Astrocyte of the cerebellum (primary cell): Measurements from ENCODE around the gene DSP.

Experiments used
- DNase-seq: peaks from one replicate; pipeline ENCODE4 v3.0.0-alpha.2; 2011; ENCODE audit warnings: low read depth
- H3K4me3 ChIP-seq: 2 replicates; pipeline ENCODE4 v1.5.1; 2011; ENCODE audit warnings: mild to moderate bottlenecking, low read depth, low read length, moderate library complexity
- in situ Hi-C: cut with HindIII; loops from 2 replicates; pipeline ENCODE4 v1.10.0; 2017; ENCODE audit warnings: low sequenced_read_pairs
- TF ChIP-seq, protein P1 (sequence below): IDR thresholded peaks from 2 replicates; pipeline ENCODE4 v1.5.1; 2012; ENCODE audit warnings: low read length, low read depth, moderate library complexity, mild to moderate bottlenecking; ENCODE audit errors: missing control alignments

The DSP gene

GRCh38 chr6:7532232-7532631 lies 9.2 kb upstream of the DSP start:
- TF ChIP-seq, protein P1, sequence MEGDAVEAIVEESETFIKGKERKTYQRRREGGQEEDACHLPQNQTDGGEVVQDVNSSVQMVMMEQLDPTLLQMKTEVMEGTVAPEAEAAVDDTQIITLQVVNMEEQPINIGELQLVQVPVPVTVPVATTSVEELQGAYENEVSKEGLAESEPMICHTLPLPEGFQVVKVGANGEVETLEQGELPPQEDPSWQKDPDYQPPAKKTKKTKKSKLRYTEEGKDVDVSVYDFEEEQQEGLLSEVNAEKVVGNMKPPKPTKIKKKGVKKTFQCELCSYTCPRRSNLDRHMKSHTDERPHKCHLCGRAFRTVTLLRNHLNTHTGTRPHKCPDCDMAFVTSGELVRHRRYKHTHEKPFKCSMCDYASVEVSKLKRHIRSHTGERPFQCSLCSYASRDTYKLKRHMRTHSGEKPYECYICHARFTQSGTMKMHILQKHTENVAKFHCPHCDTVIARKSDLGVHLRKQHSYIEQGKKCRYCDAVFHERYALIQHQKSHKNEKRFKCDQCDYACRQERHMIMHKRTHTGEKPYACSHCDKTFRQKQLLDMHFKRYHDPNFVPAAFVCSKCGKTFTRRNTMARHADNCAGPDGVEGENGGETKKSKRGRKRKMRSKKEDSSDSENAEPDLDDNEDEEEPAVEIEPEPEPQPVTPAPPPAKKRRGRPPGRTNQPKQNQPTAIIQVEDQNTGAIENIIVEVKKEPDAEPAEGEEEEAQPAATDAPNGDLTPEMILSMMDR, result no peak
- H3K4me3 ChIP-seq, result no peak overlapping the region
- DNase-seq, result no peak
- in situ Hi-C loops, result no loop called here

GRCh38 chr6:7532821-7533220 lies 8.7 kb upstream of the DSP start:
- no peak for DNase-seq
- no peak overlapping the region for H3K4me3 ChIP-seq
- TF ChIP-seq, protein P1, result no peak
- in situ Hi-C loops, result no loop called here

DNA sequence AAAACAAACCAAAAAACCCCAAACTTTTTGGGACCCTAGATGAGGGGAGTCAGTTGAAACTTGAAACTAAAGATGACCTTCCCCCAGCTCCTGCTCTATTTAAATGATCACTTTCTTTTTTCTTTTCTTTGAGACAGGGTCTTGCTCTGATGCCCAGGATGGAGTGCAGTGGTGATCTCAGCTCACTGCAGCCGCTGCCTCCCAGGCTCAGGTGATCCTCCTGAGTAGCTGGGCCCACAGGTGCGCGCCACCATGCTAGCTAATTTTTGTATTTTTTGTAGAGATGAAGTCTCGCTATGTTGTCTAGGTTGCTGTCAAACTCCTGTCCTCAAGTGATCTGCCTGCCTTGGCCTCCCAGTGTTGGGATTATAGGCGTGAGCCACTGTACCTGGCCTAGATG lies 7.3 kb upstream of the DSP start:
- DNase-seq, result no peak
- TF ChIP-seq, protein P1, result no peak
- in situ Hi-C loops, result no loop called here
- H3K4me3 ChIP-seq, result no peak overlapping the region

DNA sequence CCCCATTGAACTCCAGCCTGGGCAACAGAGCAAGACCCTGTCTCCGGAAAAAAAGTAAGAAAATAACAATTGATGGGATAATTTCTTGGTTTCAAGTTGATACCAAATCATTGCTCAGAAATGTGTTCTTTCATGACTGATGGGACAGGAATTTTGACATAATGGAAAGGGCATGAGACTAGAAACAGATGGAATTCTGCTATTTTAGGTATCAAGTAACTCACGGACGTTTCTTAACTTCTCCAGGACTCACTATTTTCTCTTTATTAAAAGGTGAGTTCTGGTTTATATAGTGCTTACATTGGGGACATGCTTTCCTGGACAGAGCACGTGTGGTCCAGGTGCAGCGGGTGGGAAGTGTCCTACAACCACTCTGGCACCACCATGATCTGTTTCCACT lies 6.0 kb upstream of the DSP start:
- TF ChIP-seq, protein P1, result no peak
- in situ Hi-C loops, result no loop called here
- DNase-seq, result no peak
- H3K4me3 ChIP-seq, result no peak overlapping the region

GRCh38 chr6:7537565-7538174 lies 3.8 kb upstream of the DSP start:
- no peak for DNase-seq
- H3K4me3 ChIP-seq, result no peak overlapping the region
- TF ChIP-seq, protein P1, result no peak
- in situ Hi-C loops, result no loop called here

DNA sequence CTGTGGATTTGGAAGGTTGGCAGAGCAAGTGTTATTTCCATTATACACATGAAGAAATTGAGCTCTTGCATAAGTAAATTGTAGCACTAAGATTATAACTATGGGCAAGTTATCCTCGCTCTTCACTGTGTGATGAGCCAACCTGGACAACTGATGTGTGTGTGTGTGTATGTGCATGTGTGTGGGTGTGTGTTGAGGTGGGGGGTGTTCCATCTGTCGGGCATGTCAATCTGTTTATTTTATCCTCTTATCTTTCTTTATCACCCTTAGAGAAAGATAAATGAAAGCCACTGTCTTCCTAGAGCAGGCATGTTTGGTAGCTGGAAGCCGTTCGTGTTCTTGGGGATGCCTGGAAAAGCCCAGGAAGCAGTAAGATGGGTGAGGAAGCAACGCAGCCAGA lies 3.0 kb upstream of the DSP start:
- DNase-seq, result no peak
- in situ Hi-C loops, result no loop called here
- no peak overlapping the region for H3K4me3 ChIP-seq
- TF ChIP-seq, protein P1, result no peak
